WTC11 (cell line): ENCODE results near the gene MARS1. TPM values are rescaled to one million over a fixed set of nuclear protein-coding genes. Genes with fewer than 3 reads are reported as not detected.

Experiments used
- ATAC-seq: fragments of 200-7000 bp; cut with Tn5 transposase; 2 replicates; pipeline ENCODE4 v1.10.0; 2021; ENCODE audit warnings: mild to moderate bottlenecking, moderate library complexity
- CTCF ChIA-PET: fragments of 300-600 bp; sonication (Branson Sonifier 250); formaldehyde crosslinking; loops from one replicate; lab custom pipeline; 2021; ENCODE audit warnings: antibody characterized with exemption; lab: Charles Lee
- POLR2A ChIA-PET: fragments of 350-600 bp; sonication (Branson Sonifier 250); formaldehyde crosslinking; loops from one replicate; lab custom pipeline; 2021; ENCODE audit warnings: antibody characterized with exemption; lab: Charles Lee
- DNase-seq: peaks from one replicate; pipeline ENCODE4 v3.0.0; 2021; ENCODE audit warnings: low spot score
- H3K27ac Mint-ChIP-seq: 2 replicates; pipeline ENCODE4 v1.8.0; 2021; ENCODE audit warnings: mixed read lengths
- H3K27me3 Mint-ChIP-seq: 2 replicates; pipeline ENCODE4 v1.8.0; 2021; ENCODE audit warnings: low read depth, mild to moderate bottlenecking, moderate library complexity, mixed read lengths
- H3K36me3 Mint-ChIP-seq: 2 replicates; pipeline ENCODE4 v1.8.0; 2021; ENCODE audit warnings: mixed read lengths
- H3K4me1 Mint-ChIP-seq: 2 replicates; pipeline ENCODE4 v1.8.0; 2022; ENCODE audit warnings: mixed read lengths
- H3K4me3 Mint-ChIP-seq: 2 replicates; pipeline ENCODE4 v1.8.0; 2021; ENCODE audit warnings: mild to moderate bottlenecking, moderate library complexity, mixed read lengths
- H3K9me3 Mint-ChIP-seq: 2 replicates; pipeline ENCODE4 v1.8.0; 2021; ENCODE audit warnings: mixed read lengths
- GRHL2 ChIP-seq: fragments of 250-450 bp; sonication (Bioruptor Pico); IDR thresholded peaks from 2 replicates; pipeline ENCODE4 v1.8.0; 2022; ENCODE audit warnings: mild to moderate bottlenecking, moderate library complexity; ENCODE audit not compliant: insufficient replicate concordance, severe bottlenecking
- MYBL2 ChIP-seq: sonication (generic); formaldehyde crosslinking; IDR thresholded peaks from 2 replicates; pipeline ENCODE4 v1.8.1; 2023; ENCODE audit warnings: mild to moderate bottlenecking, moderate library complexity, missing genetic modification reagents
- PRRX2 ChIP-seq: fragments of 250-450 bp; sonication (Bioruptor Pico); IDR thresholded peaks from 2 replicates; pipeline ENCODE4 v1.8.0; 2021; ENCODE audit warnings: mild to moderate bottlenecking
- RORB ChIP-seq: fragments of 250-450 bp; sonication (Bioruptor Pico); IDR thresholded peaks from 2 replicates; pipeline ENCODE4 v1.9.0; 2021; ENCODE audit warnings: mild to moderate bottlenecking
- SMAD3 ChIP-seq: sonication (generic); formaldehyde crosslinking; IDR thresholded peaks from 2 replicates; pipeline ENCODE4 v1.8.0; 2022; ENCODE audit warnings: missing genetic modification reagents, mild to moderate bottlenecking, borderline replicate concordance
- SP1 ChIP-seq: sonication (generic); formaldehyde crosslinking; conservative IDR thresholded peaks from 2 replicates; pipeline ENCODE4 v1.8.1; 2022; ENCODE audit warnings: missing genetic modification reagents
- TCF7 ChIP-seq: sonication (generic); formaldehyde crosslinking; IDR thresholded peaks from 2 replicates; pipeline ENCODE4 v1.8.0; 2022; ENCODE audit warnings: mild to moderate bottlenecking, low read depth, missing genetic modification reagents, moderate library complexity
- ZNF317 ChIP-seq: sonication (generic); formaldehyde crosslinking; IDR thresholded peaks from 2 replicates; pipeline ENCODE4 v1.8.1; 2023; ENCODE audit warnings: low read depth, mild to moderate bottlenecking, moderate library complexity, missing genetic modification reagents, borderline replicate concordance
- ZNF396 ChIP-seq: fragments of 250-450 bp; sonication (Bioruptor Pico); IDR thresholded peaks from 2 replicates; pipeline ENCODE4 v1.8.0; 2021; ENCODE audit warnings: mild to moderate bottlenecking, moderate library complexity, borderline replicate concordance
- ZNF671 ChIP-seq: fragments of 250-450 bp; sonication (Bioruptor Pico); IDR thresholded peaks from 2 replicates; pipeline ENCODE4 v1.8.0; 2021; ENCODE audit warnings: mild to moderate bottlenecking
- total RNA-seq: library from RNA; stranded (reverse); gene quantifications from 3 replicates; pipeline ENCODE4 v1.2.3, GENCODE V29; 2021
- TF ChIP-seq, protein P1 (sequence below): sonication (generic); formaldehyde crosslinking; IDR thresholded peaks from 2 replicates; pipeline ENCODE4 v1.8.0; 2023; ENCODE audit warnings: missing genetic modification reagents
- TF ChIP-seq, protein P2 (sequence below): sonication (generic); formaldehyde crosslinking; conservative IDR thresholded peaks from 2 replicates; pipeline ENCODE4 v1.8.1; 2023; ENCODE audit warnings: mild to moderate bottlenecking, low read depth, missing genetic modification reagents, moderate library complexity
- TF ChIP-seq, protein P3 (sequence below): sonication (generic); formaldehyde crosslinking; IDR thresholded peaks from 2 replicates; pipeline ENCODE4 v1.8.1; 2022; ENCODE audit warnings: missing genetic modification reagents, borderline replicate concordance
- TF ChIP-seq, protein P4 (sequence below): sonication (generic); formaldehyde crosslinking; IDR thresholded peaks from 2 replicates; pipeline ENCODE4 v1.8.1; 2023; ENCODE audit warnings: mild to moderate bottlenecking, missing genetic modification reagents
- TF ChIP-seq, protein P5 (sequence below): sonication (generic); formaldehyde crosslinking; IDR thresholded peaks from 2 replicates; pipeline ENCODE4 v1.8.0; 2023; ENCODE audit warnings: missing genetic modification reagents, mild to moderate bottlenecking, borderline replicate concordance
- TF ChIP-seq, protein P6 (sequence below): fragments of 250-450 bp; sonication (Bioruptor Pico); IDR thresholded peaks from 2 replicates; pipeline ENCODE4 v1.9.0; 2021; ENCODE audit warnings: moderate library complexity, mild to moderate bottlenecking, inconsistent platforms, borderline replicate concordance
- TF ChIP-seq, protein P7 (sequence below): sonication (generic); formaldehyde crosslinking; IDR thresholded peaks from 2 replicates; pipeline ENCODE4 v1.8.0; 2022; ENCODE audit warnings: mild to moderate bottlenecking, missing genetic modification reagents
- TF ChIP-seq, protein P8 (sequence below): fragments of 250-450 bp; sonication (Bioruptor Pico); IDR thresholded peaks from 2 replicates; pipeline ENCODE4 v1.8.0; 2021; ENCODE audit warnings: mild to moderate bottlenecking

MARS1 gene
- total RNA-seq, 1 experiment from 2014 or later: 367 TPM

DNA sequence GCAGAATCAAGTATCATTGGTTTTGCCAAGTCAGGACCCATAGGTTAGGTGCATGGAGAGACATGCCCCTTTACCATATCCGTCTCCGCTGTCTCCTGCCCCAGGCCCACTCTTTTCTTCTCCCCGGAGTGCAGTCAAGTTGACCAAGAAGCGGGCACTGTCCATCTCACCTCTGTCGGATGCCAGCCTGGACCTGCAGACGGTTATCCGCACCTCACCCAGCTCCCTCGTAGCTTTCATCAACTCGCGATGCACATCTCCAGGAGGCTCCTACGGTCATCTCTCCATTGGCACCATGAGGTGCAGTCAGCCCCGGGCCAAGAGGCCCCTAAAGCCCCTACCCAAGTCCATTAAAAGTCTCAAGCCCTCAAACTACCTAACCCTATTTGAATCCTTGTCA lies 23.3 kb upstream of the MARS1 start:
- CTCF ChIA-PET: interaction anchor here (1.2 kb wide), 1 partner anchor 157 kb away, joined by 3 read pairs; no protein-coding TSS in a partner anchor
- TF ChIP-seq, protein P1, sequence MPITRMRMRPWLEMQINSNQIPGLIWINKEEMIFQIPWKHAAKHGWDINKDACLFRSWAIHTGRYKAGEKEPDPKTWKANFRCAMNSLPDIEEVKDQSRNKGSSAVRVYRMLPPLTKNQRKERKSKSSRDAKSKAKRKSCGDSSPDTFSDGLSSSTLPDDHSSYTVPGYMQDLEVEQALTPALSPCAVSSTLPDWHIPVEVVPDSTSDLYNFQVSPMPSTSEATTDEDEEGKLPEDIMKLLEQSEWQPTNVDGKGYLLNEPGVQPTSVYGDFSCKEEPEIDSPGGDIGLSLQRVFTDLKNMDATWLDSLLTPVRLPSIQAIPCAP: no peak
- TF ChIP-seq SP1 (CRISPR knock-in tag) (no peak), ZNF317 (no peak), MYBL2 (no peak)

DNA sequence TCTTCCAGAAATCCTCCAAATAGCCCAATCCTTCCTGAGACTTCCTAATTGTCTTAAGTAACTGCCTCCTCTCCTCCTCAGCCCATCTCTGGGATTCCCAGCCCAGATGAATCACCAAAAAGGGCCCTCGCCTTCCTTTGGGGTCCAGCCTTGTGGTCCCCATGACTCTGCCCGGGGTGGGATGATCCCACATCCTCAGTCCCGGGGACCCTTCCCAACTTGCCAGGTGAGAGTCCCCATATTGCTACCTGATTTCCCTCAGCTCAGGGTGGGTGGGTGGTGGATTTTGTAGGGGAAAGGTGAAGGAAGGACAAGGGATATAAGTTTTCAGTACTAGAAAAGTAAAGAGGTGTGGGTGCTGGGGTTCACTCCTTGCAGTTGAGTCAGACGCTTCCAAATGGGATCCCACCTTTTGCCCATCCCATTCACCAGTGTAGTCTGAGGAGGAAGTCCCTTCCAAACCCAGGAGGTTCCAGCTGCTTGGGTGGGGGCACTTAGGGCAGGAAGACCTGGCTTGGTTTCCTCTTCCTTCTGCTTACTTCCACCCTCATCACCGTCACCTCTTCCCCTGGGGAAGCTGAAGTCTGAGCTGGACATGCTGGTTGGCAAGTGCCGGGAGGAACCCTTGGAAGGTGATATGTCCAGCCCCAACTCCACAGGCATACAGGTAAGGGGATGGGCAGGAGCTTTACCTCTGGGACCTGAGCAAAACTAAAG lies 22.7 kb upstream of the MARS1 start:
- DNase-seq (no peak), ATAC-seq (no peak)
- peaks cover 12% of the 10 kb centered on the region for H3K4me1 Mint-ChIP-seq
- ChIA-PET CTCF (interaction anchor here (1.5 kb wide), 1 partner anchor 11 kb away, joined by 12 read pairs; no protein-coding TSS in a partner anchor), POLR2A (no interaction called here)
- H3K36me3 Mint-ChIP-seq: 0 out of 2 replicates have a peak, but pooled peaks cover 3% of the 10 kb centered on the region
- no peak overlapping the region for H3K27ac Mint-ChIP-seq
- H3K27me3 Mint-ChIP-seq: peaks cover 9% of the 10 kb centered on the region
- no peak overlapping the region for H3K4me3 Mint-ChIP-seq
- H3K9me3 Mint-ChIP-seq: no peaks in the 10 kb centered on the region
- TF ChIP-seq, protein P2, sequence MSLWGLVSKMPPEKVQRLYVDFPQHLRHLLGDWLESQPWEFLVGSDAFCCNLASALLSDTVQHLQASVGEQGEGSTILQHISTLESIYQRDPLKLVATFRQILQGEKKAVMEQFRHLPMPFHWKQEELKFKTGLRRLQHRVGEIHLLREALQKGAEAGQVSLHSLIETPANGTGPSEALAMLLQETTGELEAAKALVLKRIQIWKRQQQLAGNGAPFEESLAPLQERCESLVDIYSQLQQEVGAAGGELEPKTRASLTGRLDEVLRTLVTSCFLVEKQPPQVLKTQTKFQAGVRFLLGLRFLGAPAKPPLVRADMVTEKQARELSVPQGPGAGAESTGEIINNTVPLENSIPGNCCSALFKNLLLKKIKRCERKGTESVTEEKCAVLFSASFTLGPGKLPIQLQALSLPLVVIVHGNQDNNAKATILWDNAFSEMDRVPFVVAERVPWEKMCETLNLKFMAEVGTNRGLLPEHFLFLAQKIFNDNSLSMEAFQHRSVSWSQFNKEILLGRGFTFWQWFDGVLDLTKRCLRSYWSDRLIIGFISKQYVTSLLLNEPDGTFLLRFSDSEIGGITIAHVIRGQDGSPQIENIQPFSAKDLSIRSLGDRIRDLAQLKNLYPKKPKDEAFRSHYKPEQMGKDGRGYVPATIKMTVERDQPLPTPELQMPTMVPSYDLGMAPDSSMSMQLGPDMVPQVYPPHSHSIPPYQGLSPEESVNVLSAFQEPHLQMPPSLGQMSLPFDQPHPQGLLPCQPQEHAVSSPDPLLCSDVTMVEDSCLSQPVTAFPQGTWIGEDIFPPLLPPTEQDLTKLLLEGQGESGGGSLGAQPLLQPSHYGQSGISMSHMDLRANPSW (CRISPR knock-in tag): no peak
- TF ChIP-seq, protein P3, sequence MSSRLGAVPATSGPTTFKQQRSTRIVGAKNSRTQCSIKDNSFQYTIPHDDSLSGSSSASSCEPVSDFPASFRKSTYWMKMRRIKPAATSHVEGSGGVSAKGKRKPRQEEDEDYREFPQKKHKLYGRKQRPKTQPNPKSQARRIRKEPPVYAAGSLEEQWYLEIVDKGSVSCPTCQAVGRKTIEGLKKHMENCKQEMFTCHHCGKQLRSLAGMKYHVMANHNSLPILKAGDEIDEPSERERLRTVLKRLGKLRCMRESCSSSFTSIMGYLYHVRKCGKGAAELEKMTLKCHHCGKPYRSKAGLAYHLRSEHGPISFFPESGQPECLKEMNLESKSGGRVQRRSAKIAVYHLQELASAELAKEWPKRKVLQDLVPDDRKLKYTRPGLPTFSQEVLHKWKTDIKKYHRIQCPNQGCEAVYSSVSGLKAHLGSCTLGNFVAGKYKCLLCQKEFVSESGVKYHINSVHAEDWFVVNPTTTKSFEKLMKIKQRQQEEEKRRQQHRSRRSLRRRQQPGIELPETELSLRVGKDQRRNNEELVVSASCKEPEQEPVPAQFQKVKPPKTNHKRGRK (CRISPR knock-in tag): no peak
- TF ChIP-seq ZNF396 (CRISPR knock-in tag) (no peak), SMAD3 (CRISPR knock-in tag) (no peak), GRHL2 (CRISPR knock-in tag) (no peak), RORB (no peak), TCF7 (no peak), PRRX2 (CRISPR knock-in tag) (no peak), ZNF671 (no peak)
- TF ChIP-seq, protein P1: no peak
- TF ChIP-seq, protein P4, sequence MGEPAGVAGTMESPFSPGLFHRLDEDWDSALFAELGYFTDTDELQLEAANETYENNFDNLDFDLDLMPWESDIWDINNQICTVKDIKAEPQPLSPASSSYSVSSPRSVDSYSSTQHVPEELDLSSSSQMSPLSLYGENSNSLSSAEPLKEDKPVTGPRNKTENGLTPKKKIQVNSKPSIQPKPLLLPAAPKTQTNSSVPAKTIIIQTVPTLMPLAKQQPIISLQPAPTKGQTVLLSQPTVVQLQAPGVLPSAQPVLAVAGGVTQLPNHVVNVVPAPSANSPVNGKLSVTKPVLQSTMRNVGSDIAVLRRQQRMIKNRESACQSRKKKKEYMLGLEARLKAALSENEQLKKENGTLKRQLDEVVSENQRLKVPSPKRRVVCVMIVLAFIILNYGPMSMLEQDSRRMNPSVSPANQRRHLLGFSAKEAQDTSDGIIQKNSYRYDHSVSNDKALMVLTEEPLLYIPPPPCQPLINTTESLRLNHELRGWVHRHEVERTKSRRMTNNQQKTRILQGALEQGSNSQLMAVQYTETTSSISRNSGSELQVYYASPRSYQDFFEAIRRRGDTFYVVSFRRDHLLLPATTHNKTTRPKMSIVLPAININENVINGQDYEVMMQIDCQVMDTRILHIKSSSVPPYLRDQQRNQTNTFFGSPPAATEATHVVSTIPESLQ: no peak
- TF ChIP-seq, protein P5, sequence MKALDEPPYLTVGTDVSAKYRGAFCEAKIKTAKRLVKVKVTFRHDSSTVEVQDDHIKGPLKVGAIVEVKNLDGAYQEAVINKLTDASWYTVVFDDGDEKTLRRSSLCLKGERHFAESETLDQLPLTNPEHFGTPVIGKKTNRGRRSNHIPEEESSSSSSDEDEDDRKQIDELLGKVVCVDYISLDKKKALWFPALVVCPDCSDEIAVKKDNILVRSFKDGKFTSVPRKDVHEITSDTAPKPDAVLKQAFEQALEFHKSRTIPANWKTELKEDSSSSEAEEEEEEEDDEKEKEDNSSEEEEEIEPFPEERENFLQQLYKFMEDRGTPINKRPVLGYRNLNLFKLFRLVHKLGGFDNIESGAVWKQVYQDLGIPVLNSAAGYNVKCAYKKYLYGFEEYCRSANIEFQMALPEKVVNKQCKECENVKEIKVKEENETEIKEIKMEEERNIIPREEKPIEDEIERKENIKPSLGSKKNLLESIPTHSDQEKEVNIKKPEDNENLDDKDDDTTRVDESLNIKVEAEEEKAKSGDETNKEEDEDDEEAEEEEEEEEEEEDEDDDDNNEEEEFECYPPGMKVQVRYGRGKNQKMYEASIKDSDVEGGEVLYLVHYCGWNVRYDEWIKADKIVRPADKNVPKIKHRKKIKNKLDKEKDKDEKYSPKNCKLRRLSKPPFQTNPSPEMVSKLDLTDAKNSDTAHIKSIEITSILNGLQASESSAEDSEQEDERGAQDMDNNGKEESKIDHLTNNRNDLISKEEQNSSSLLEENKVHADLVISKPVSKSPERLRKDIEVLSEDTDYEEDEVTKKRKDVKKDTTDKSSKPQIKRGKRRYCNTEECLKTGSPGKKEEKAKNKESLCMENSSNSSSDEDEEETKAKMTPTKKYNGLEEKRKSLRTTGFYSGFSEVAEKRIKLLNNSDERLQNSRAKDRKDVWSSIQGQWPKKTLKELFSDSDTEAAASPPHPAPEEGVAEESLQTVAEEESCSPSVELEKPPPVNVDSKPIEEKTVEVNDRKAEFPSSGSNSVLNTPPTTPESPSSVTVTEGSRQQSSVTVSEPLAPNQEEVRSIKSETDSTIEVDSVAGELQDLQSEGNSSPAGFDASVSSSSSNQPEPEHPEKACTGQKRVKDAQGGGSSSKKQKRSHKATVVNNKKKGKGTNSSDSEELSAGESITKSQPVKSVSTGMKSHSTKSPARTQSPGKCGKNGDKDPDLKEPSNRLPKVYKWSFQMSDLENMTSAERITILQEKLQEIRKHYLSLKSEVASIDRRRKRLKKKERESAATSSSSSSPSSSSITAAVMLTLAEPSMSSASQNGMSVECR: no peak
- TF ChIP-seq, protein P6, sequence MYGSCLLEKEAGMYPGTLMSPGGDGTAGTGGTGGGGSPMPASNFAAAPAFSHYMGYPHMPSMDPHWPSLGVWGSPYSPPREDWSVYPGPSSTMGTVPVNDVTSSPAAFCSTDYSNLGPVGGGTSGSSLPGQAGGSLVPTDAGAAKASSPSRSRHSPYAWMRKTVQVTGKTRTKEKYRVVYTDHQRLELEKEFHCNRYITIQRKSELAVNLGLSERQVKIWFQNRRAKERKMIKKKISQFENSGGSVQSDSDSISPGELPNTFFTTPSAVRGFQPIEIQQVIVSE (CRISPR knock-in tag): no peak
- TF ChIP-seq, protein P7, sequence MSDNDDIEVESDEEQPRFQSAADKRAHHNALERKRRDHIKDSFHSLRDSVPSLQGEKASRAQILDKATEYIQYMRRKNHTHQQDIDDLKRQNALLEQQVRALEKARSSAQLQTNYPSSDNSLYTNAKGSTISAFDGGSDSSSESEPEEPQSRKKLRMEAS (CRISPR knock-in tag): no peak
- TF ChIP-seq, protein P8, sequence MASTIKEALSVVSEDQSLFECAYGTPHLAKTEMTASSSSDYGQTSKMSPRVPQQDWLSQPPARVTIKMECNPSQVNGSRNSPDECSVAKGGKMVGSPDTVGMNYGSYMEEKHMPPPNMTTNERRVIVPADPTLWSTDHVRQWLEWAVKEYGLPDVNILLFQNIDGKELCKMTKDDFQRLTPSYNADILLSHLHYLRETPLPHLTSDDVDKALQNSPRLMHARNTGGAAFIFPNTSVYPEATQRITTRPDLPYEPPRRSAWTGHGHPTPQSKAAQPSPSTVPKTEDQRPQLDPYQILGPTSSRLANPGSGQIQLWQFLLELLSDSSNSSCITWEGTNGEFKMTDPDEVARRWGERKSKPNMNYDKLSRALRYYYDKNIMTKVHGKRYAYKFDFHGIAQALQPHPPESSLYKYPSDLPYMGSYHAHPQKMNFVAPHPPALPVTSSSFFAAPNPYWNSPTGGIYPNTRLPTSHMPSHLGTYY (CRISPR knock-in tag): no peak

More for the DNA sequence above, 23.3 kb upstream of the MARS1 start:
- Mint-ChIP-seq H3K36me3 (0 out of 2 replicates have a peak, but pooled peaks cover 3% of the 10 kb centered on the region), H3K4me3 (no peak overlapping the region), H3K27ac (no peak overlapping the region), H3K4me1 (peaks cover 13% of the 10 kb centered on the region), H3K9me3 (no peaks in the 10 kb centered on the region), H3K27me3 (peaks cover 9% of the 10 kb centered on the region)
- ATAC-seq (no peak), DNase-seq (no peak)
- POLR2A ChIA-PET: interaction anchor here (0.6 kb wide), 1 partner anchor 184 kb away, joined by 5 read pairs; no protein-coding TSS in a partner anchor
